Bronchial epithelial cell (primary cell): ENCODE measurements around the gene HOXB13. TPM values are rescaled to one million over a fixed set of nuclear protein-coding genes. Genes with fewer than 3 reads are reported as not detected.

Experiments
- DNase-seq: peaks from one replicate; pipeline ENCODE4 v3.0.0-alpha.2; 2010; ENCODE audit warnings: low read depth
- FAIRE-seq: peaks from 2 replicates; lab custom pipeline; 2011; peaks lifted over from hg19 to GRCh38; lab: Jason Lieb, UNC
- H3K27me3 ChIP-seq: 2 replicates; pipeline ENCODE4 v1.5.1; 2011; ENCODE audit warnings: low read length; ENCODE audit not compliant: control insufficient read depth, insufficient read depth
- H3K36me3 ChIP-seq: 2 replicates; pipeline ENCODE4 v1.5.1; 2011; ENCODE audit warnings: low read length; ENCODE audit not compliant: control insufficient read depth, insufficient read depth
- H3K4me3 ChIP-seq: 2 replicates; pipeline ENCODE4 v1.5.1; 2011; ENCODE audit warnings: mild to moderate bottlenecking, low read depth, low read length, control low read depth
- CTCF ChIP-seq: IDR thresholded peaks from 2 replicates; pipeline ENCODE4 v1.5.1; 2011; ENCODE audit warnings: mild to moderate bottlenecking, moderate library complexity, low read length, control low read depth, inconsistent platforms; ENCODE audit not compliant: insufficient read depth, severe bottlenecking
- total RNA-seq: library from RNA; depleted of rRNA; stranded (reverse); fragments of >200 nt; gene quantifications from 2 replicates; pipeline ENCODE4 v1.2.1, GENCODE V29; 2014

Gene HOXB13
- total RNA-seq = not detected in 2 replicates

- no peak for TF ChIP-seq CTCF
- H3K36me3 ChIP-seq = no peaks in the 10 kb centered on the region
- H3K4me3 ChIP-seq = no peak within 1 kb of the TSS
- DNase-seq (no peak), FAIRE-seq (no peak)
- H3K27me3 ChIP-seq = peaks cover 83% of the 10 kb centered on the region
Observed at GRCh38 chr17:48728232-48729231, at the start of gene HOXB13. HOXB13 (minus strand) TSS chr17:48728750; CDS start chr17:48728593, 157 bp downstream.

- Histone ChIP-seq H3K4me3 (no peak overlapping the region), H3K27me3 (no peaks in the 10 kb centered on the region), H3K36me3 (no peaks in the 10 kb centered on the region)
- FAIRE-seq = no peak
- no peak for TF ChIP-seq CTCF
- no peak for DNase-seq
Observed at GRCh38 chr17:48776602-48777001, 48.1 kb upstream of the HOXB13 start.

GRCh38 chr17:48773245-48773644 lies 44.7 kb upstream of the HOXB13 start:
- H3K36me3 ChIP-seq = no peaks in the 10 kb centered on the region
- H3K4me3 ChIP-seq = no peak overlapping the region
- H3K27me3 ChIP-seq = no peaks in the 10 kb centered on the region
- DNase-seq = no peak
- FAIRE-seq = no peak
- no peak for TF ChIP-seq CTCF

GRCh38 chr17:48770954-48771353 lies 42.4 kb upstream of the HOXB13 start:
- FAIRE-seq = no peak
- peaks cover 2% of the 10 kb centered on the region for H3K27me3 ChIP-seq
- H3K4me3 ChIP-seq = no peak overlapping the region
- TF ChIP-seq CTCF = no peak
- no peaks in the 10 kb centered on the region for H3K36me3 ChIP-seq
- no peak for DNase-seq

- TF ChIP-seq CTCF = no peak
- no peak for DNase-seq
- Histone ChIP-seq H3K4me3 (no peak overlapping the region), H3K36me3 (no peaks in the 10 kb centered on the region), H3K27me3 (peaks cover 2% of the 10 kb centered on the region)
- peak; percentile 18 for FAIRE-seq
Observed at GRCh38 chr17:48769009-48769675, 40.6 kb upstream of the HOXB13 start.
